Cardiac muscle cell (in vitro differentiated cells and primary cell): ENCODE measurements around the gene RASAL2. TPM values are rescaled to one million over a fixed set of nuclear protein-coding genes. Genes with fewer than 3 reads are reported as not detected.

Experiments
- DNase-seq, 2 donors: peaks; one replicate each; pipeline versions ENCODE4 v3.0.0 to v3.0.0-alpha.2; 2010 to 2017; ENCODE audit warnings: low read depth in 1 of 2, low spot score in 1 of 2
- H3K27ac ChIP-seq: fragments of 200-600 bp; sonication (generic); 2 replicates; pipeline ENCODE4 v1.5.1; 2016
- H3K27me3 ChIP-seq: fragments of 200-600 bp; sonication (generic); 2 replicates; pipeline ENCODE4 v1.6.0; 2016; ENCODE audit warnings: control low read depth
- H3K36me3 ChIP-seq: fragments of 200-600 bp; sonication (generic); 2 replicates; pipeline ENCODE4 v1.5.1; 2016; ENCODE audit warnings: control low read depth
- H3K4me1 ChIP-seq: fragments of 200-600 bp; sonication (generic); 2 replicates; pipeline ENCODE4 v1.8.1; 2017; ENCODE audit warnings: low read depth, mild to moderate bottlenecking, mixed run types
- H3K4me3 ChIP-seq: fragments of 200-600 bp; sonication (generic); 2 replicates; pipeline ENCODE4 v1.5.1; 2016; ENCODE audit warnings: mild to moderate bottlenecking
- H3K9me3 ChIP-seq: fragments of 200-600 bp; sonication (generic); 2 replicates; pipeline ENCODE4 v1.5.1; 2017; ENCODE audit warnings: low read depth, mild to moderate bottlenecking, control low read depth
- polyA plus RNA-seq: library from polyadenylated mRNA; unstranded; fragments of >200 nt; fragmentation: Nextera tagmentation; extraction: Ambion mirVana; gene quantifications from 2 replicates; pipeline ENCODE4 v1.2.1, GENCODE V29; 2016
- total RNA-seq: library from RNA; depleted of rRNA; stranded (reverse); fragments of >200 nt; gene quantifications from 2 replicates; pipeline ENCODE4 v1.2.3, GENCODE V29; 2016
- TF ChIP-seq, protein P1 (sequence below): IDR thresholded peaks from 2 replicates; pipeline ENCODE4 v1.5.1; 2012; ENCODE audit warnings: low read depth, mild to moderate bottlenecking, low read length

RASAL2 gene
- total and polyA plus RNA-seq, 2 experiments from 2014 or later, result 11.2 to 35.3 TPM

DNA sequence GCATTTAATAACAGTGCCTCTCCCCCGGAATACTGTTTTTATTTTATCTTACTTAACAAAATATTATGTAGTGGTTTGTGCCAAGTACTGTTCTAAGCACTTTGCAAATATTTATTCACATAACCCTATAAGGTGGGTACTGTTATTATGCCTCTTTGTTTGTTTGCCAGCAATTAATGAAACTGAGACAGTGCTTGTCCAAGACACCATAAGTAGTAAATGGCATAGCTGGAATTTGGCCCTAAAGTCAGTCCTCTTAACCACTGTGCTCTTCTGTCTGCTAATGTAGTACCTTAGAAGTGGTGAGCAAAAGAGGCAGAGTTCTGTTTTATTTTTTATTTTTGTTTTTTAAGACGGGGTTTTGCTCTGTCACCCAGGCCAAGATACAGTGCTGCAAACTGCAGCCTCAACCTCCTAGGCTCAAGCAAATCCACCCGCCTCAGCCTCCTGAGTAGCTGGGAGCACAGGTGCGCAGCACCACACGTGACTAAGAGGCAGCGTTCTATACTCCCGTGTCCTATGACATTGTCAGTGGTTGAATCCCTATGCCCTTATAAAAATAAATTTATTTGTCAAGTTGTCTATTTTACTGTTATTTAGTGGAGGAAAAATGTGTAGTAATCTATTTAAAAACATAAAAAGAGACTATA lies 237.1 kb downstream of the RASAL2 start:
- TF ChIP-seq, protein P1, sequence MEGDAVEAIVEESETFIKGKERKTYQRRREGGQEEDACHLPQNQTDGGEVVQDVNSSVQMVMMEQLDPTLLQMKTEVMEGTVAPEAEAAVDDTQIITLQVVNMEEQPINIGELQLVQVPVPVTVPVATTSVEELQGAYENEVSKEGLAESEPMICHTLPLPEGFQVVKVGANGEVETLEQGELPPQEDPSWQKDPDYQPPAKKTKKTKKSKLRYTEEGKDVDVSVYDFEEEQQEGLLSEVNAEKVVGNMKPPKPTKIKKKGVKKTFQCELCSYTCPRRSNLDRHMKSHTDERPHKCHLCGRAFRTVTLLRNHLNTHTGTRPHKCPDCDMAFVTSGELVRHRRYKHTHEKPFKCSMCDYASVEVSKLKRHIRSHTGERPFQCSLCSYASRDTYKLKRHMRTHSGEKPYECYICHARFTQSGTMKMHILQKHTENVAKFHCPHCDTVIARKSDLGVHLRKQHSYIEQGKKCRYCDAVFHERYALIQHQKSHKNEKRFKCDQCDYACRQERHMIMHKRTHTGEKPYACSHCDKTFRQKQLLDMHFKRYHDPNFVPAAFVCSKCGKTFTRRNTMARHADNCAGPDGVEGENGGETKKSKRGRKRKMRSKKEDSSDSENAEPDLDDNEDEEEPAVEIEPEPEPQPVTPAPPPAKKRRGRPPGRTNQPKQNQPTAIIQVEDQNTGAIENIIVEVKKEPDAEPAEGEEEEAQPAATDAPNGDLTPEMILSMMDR, result no peak
- H3K27ac ChIP-seq, result no peak overlapping the region
- no peaks in the 10 kb centered on the region for H3K4me1 ChIP-seq
- no peaks in the 10 kb centered on the region for H3K9me3 ChIP-seq
- no peaks in the 10 kb centered on the region for H3K27me3 ChIP-seq
- no peak overlapping the region for H3K4me3 ChIP-seq
- DNase-seq, result no peak
- no peaks in the 10 kb centered on the region for H3K36me3 ChIP-seq

DNA sequence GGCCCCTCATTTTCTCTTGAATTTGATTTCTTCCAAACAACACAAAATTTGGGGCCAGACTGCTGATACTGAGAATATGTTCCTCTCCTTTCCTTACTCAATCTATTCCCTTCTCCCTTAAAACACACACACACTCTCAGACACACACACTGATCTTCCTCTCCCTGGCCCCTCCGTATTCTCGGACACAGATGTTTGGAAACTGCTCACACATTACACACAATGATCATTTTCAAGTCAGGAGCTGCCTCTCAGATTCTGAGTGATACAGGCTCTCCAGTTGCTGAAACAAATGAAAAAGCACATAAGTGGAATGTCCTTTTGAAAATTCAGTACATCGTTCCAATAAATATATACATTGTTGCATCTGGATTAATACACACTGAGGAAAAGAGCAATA lies 241.5 kb downstream of the RASAL2 start:
- Histone ChIP-seq H3K27me3 (no peaks in the 10 kb centered on the region), H3K36me3 (no peaks in the 10 kb centered on the region), H3K4me3 (no peak overlapping the region), H3K9me3 (no peaks in the 10 kb centered on the region), H3K4me1 (peaks cover 7% of the 10 kb centered on the region), H3K27ac (no peak overlapping the region)
- no peak for DNase-seq
- TF ChIP-seq, protein P1, result no peak

DNA sequence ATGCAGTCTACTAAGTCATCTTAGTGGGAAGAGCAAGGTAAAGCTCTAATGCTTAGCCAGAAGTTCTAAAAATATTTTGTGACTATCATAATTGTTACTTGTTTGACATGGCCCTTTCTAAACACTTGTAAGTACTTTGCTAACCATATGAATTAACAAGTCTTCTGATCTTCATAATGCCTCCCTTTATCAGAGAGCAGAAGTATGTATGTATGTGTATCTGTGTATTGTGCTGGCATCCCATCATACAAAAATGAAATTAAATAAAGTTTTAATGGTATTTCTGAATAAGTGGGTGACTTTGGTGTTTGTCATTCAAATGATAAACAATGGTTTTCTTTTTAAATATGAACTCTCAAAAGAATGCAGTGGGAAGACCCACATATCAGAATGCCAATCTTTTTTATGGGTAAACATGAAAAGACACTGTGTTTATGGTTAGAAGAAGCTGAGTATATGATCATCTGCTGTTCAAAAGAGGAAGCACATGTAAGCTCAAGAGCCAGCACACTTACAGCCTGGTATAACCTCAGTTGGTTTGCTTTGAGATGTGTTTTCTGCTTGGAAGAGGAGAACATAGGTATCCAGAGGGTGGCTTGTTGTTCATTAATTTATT lies 243.3 kb downstream of the RASAL2 start:
- H3K27me3 ChIP-seq, result no peaks in the 10 kb centered on the region
- H3K36me3 ChIP-seq, result no peaks in the 10 kb centered on the region
- H3K4me3 ChIP-seq, result no peak overlapping the region
- no peak overlapping the region for H3K27ac ChIP-seq
- no peak for DNase-seq
- H3K4me1 ChIP-seq, result peaks cover 21% of the 10 kb centered on the region
- no peaks in the 10 kb centered on the region for H3K9me3 ChIP-seq
- TF ChIP-seq, protein P1, result no peak

DNA sequence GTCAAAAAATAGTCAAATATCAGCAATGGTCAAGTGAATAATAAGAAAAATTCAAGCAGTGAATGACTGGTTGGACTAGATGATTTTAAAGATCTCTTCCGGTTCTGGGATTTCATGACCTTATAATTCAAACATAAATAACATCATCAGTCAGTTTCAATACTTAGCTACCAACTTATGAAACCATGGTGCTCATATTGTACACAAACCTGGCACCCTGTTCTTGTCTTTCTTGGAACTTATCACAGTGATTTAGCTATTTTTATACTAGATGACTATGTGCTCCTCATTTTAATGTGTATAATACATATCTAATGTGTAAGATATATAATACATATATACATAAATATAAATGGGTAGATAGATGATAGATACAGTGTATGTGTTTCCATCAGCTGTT lies 245.9 kb downstream of the RASAL2 start:
- Histone ChIP-seq H3K27me3 (no peaks in the 10 kb centered on the region), H3K4me1 (peaks cover 47% of the 10 kb centered on the region), H3K27ac (no peak overlapping the region), H3K9me3 (no peaks in the 10 kb centered on the region), H3K4me3 (no peak overlapping the region), H3K36me3 (no peaks in the 10 kb centered on the region)
- TF ChIP-seq, protein P1, result no peak
- no peak for DNase-seq

DNA sequence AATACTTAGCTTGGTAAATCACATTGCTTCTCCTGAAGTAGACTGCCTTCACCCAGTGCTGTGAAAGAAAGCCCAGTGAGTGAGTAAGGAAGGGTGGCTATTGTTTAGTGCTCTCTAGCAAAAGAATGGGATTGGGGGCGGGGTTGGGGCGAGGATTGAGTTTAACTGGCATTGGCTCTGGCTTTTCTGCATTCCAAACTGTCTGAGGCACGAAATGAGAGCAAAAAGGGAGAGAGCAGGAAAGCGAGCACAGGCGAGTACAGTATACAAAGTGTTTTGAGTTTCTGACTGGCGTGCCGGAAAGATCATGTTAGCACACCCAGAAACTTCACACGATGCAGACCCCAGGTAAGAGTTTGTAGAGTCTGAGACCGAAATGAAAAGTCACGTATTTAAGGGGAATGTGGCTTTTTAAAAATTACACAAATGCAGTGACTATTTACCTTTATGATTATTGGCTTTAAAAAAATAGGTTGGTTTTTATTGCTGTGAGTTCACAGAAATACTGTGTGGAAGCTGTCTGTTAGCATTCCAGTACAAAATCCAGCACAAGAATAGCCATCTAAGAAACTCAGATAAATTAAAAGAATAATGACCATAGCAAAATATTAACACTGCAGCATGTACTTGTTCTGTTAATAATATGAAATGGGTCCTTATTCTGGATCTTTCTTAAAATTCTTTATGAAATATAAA lies 247.5 kb downstream of the RASAL2 start:
- TF ChIP-seq, protein P1, result no peak
- Histone ChIP-seq H3K27ac (peak overlapping the region; percentile 74), H3K4me1 (peaks cover 56% of the 10 kb centered on the region), H3K9me3 (no peaks in the 10 kb centered on the region), H3K36me3 (no peaks in the 10 kb centered on the region), H3K27me3 (no peaks in the 10 kb centered on the region), H3K4me3 (peak overlapping the region; percentile 30)
- DNase-seq, result peak; percentile 87 to 91
